RWPE2 (cell line): Measurements from ENCODE around the gene SNPH.
A peak's percentile ranks its signal among the peaks of the same experiment; 100 is the strongest.

ENCODE experiments used
- ATAC-seq: fragments of 200-7000 bp; cut with Tn5 transposase; 3 replicates; pipeline ENCODE4 v1.9.1; 2021; ENCODE audit warnings: low read depth
- DNase-seq: peaks from one replicate; pipeline ENCODE4 v3.0.0-alpha.2; 2020; ENCODE audit warnings: low spot score
- H3K27ac ChIP-seq: fragments of 450-650 bp; 2 replicates; pipeline ENCODE4 v1.5.1; 2017; ENCODE audit warnings: mild to moderate bottlenecking; ENCODE audit not compliant: poor library complexity, severe bottlenecking
- H3K27me3 ChIP-seq: fragments of 250-450 bp; sonication (Bioruptor Pico); 2 replicates; pipeline ENCODE4 v1.5.1; 2021; ENCODE audit warnings: mild to moderate bottlenecking, moderate library complexity; ENCODE audit not compliant: insufficient read depth, poor library complexity, severe bottlenecking
- H3K36me3 ChIP-seq: fragments of 250-450 bp; sonication (Bioruptor Pico); 2 replicates; pipeline ENCODE4 v1.5.1; 2020; ENCODE audit warnings: low read depth, mild to moderate bottlenecking, moderate library complexity
- H3K4me1 ChIP-seq: fragments of 250-450 bp; sonication (Bioruptor Pico); 2 replicates; pipeline ENCODE4 v1.5.1; 2021; ENCODE audit warnings: mild to moderate bottlenecking, moderate library complexity; ENCODE audit not compliant: insufficient read depth, poor library complexity, severe bottlenecking
- H3K4me3 ChIP-seq: fragments of 250-450 bp; sonication (Bioruptor Pico); 2 replicates; pipeline ENCODE4 v1.5.1; 2021; ENCODE audit warnings: mild to moderate bottlenecking, moderate library complexity; ENCODE audit not compliant: severe bottlenecking
- H3K9me3 ChIP-seq: fragments of 250-450 bp; sonication (Bioruptor Pico); 2 replicates; pipeline ENCODE4 v1.5.1; 2021; ENCODE audit warnings: mild to moderate bottlenecking, moderate library complexity; ENCODE audit not compliant: severe bottlenecking
- CTCF ChIP-seq: fragments of 450-650 bp; IDR thresholded peaks from one replicate; pipeline ENCODE4 v1.5.1; 2017; ENCODE audit warnings: mild to moderate bottlenecking, moderate library complexity; ENCODE audit not compliant: poor library complexity, severe bottlenecking

The SNPH gene

GRCh38 chr20:1297486-1297885 lies 31.4 kb downstream of the SNPH start:
- no peak for ATAC-seq
- H3K4me3 ChIP-seq, result no peak overlapping the region
- TF ChIP-seq CTCF, result no peak
- H3K27ac ChIP-seq, result no peak overlapping the region
- no peak for DNase-seq
- no peaks in the 10 kb centered on the region for H3K36me3 ChIP-seq
- no peaks in the 10 kb centered on the region for H3K27me3 ChIP-seq
- H3K9me3 ChIP-seq, result no peaks in the 10 kb centered on the region
- peaks cover 8% of the 10 kb centered on the region for H3K4me1 ChIP-seq

GRCh38 chr20:1298166-1298565 lies 32.1 kb downstream of the SNPH start:
- H3K4me1 ChIP-seq, result peaks cover 8% of the 10 kb centered on the region
- H3K27me3 ChIP-seq, result no peaks in the 10 kb centered on the region
- DNase-seq (no peak), ATAC-seq (no peak)
- TF ChIP-seq CTCF, result no peak
- no peak overlapping the region for H3K27ac ChIP-seq
- H3K36me3 ChIP-seq, result no peaks in the 10 kb centered on the region
- no peak overlapping the region for H3K4me3 ChIP-seq
- H3K9me3 ChIP-seq, result no peaks in the 10 kb centered on the region

- H3K4me3 ChIP-seq, result no peak overlapping the region
- no peaks in the 10 kb centered on the region for H3K9me3 ChIP-seq
- H3K36me3 ChIP-seq, result no peaks in the 10 kb centered on the region
- no peaks in the 10 kb centered on the region for H3K27me3 ChIP-seq
- ATAC-seq (no peak), DNase-seq (no peak)
- peaks cover 8% of the 10 kb centered on the region for H3K4me1 ChIP-seq
- TF ChIP-seq CTCF, result no peak
- H3K27ac ChIP-seq, result no peak overlapping the region
Observed at GRCh38 chr20:1298888-1299511, 32.9 kb downstream of the SNPH start.

DNA sequence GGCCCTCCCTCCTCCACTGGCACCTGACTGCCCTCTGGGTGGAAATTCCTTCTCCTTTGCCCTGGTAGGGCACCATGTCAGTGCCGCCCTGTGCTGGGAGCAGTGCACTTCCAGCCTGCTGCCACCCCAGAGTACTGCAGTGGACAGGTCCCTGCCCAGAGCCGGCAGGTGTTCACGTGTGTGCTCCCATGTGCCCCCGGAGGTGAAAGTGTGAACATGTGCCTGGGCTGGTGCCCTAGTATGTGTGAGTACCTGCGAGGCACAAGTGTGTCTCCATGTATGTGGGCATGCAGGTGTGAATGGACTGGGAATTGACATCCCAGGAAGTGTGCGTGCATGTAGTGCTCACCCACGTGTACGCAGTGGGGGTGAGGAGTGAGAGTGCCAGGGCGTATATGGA lies 33.4 kb downstream of the SNPH start:
- H3K4me1 ChIP-seq, result peaks cover 8% of the 10 kb centered on the region
- peak; percentile 34; the same call in 1 of the 3 replicates for ATAC-seq
- TF ChIP-seq CTCF, result no peak
- H3K4me3 ChIP-seq, result no peak overlapping the region
- H3K9me3 ChIP-seq, result no peaks in the 10 kb centered on the region
- H3K27ac ChIP-seq, result no peak overlapping the region
- H3K36me3 ChIP-seq, result no peaks in the 10 kb centered on the region
- no peak for DNase-seq
- no peaks in the 10 kb centered on the region for H3K27me3 ChIP-seq

DNA sequence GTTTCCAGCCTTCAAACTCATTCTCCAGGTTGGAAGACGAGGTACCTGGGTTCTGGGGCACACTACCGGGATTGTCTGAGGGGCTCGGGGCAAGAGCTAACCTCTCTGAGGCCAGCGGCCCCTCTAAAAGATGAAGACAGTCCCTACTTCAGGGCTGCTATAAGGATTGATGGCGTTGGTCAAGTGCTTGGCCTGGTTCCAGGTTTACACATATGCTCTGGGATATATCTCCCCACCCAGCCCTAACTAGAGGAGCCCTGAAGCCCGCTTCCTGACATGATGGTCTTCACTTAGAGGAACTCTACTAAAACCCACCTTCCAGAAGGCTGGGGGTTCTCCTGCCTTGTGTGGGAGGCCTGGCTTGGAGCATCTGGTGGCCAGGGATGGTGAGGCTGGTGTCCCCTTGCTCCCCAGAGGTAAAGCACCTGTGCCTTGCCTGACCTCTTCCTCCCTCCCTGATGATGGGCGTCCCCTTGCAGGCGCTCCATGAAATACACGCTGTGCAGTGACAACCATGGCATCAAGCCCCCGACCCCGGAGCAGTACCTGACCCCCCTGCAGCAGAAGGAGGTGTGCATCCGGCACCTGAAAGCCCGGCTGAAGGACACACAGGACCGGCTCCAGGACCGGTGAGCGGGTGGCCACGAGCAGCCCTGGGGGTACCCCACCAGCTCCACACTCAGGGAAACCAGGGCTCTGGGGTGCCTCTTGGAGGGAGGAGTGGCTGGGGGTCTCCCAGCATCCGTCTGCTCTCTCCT lies 34.2 kb downstream of the SNPH start:
- DNase-seq (no peak), ATAC-seq (no peak; the same call in 2 of the 3 replicates)
- H3K36me3 ChIP-seq, result no peaks in the 10 kb centered on the region
- TF ChIP-seq CTCF, result no peak
- H3K4me1 ChIP-seq, result peaks cover 8% of the 10 kb centered on the region
- H3K27me3 ChIP-seq, result no peaks in the 10 kb centered on the region
- no peaks in the 10 kb centered on the region for H3K9me3 ChIP-seq
- no peak overlapping the region for H3K4me3 ChIP-seq
- H3K27ac ChIP-seq, result peak overlapping the region; percentile 16
